Measurements from ENCODE around the gene POLR3A. TPM values are rescaled to one million over a fixed set of nuclear protein-coding genes. Genes with fewer than 3 reads are reported as not detected.

Gene POLR3A
- total and polyA plus RNA-seq, 2 of the 13 experiments (the other 11 are each of a cell fraction or from before 2014, with no cell fraction given): 13.6 to 19.2 TPM

- peak; percentile 63 to 74; a peak in 2 of 4 replicates for TF ChIP-seq HMGXB4 (CRISPR knock-in tag; IDR thresholded peaks at IDR 0.05; ENCODE audit: borderline replicate concordance in 1 of 2, low read depth in 1 of 2)
- peak; percentile 92 for TF ChIP-seq ARID4A (CRISPR knock-in tag; IDR thresholded peaks at IDR 0.05; ENCODE audit: borderline replicate concordance)
- 0 out of 2 replicates have a peak, but pooled peaks have one; percentile 64 for TF ChIP-seq CHD4 (IDR thresholded peaks at IDR 0.05; ENCODE audit: borderline replicate concordance, low read length)
- 0 out of 2 replicates have a peak, but pooled peaks have one; percentile 47 for TF ChIP-seq ZNF230 (CRISPR knock-in tag; IDR thresholded peaks at IDR 0.05)
- TF ChIP-seq IRX3 (CRISPR knock-in tag; IDR thresholded peaks at IDR 0.05; ENCODE audit: borderline replicate concordance, low read depth): no peak
- TF ChIP-seq YY1 (IDR thresholded peaks at IDR 0.05; ENCODE audit: insufficient read depth, insufficient replicate concordance, low read depth, low read length): peak; percentile 22
- no peak for TF ChIP-seq MBNL3 (CRISPR knock-in tag; conservative IDR thresholded peaks at IDR 0.05)
- peak; percentile 62; the same call in 1 of the 2 replicates for TF ChIP-seq HIVEP1 (CRISPR knock-in tag; IDR thresholded peaks at IDR 0.05)
- peak; percentile 59 for TF ChIP-seq ZNF407 (CRISPR knock-in tag; IDR thresholded peaks at IDR 0.05; ENCODE audit: not compliant biosample characterization)
- TF ChIP-seq GATAD2A (CRISPR knock-in tag; IDR thresholded peaks at IDR 0.05): 0 out of 2 replicates have a peak, but pooled peaks have one; percentile 26
- TF ChIP-seq POLR2AphosphoS5 (IDR thresholded peaks at IDR 0.05; ENCODE audit: low read depth, low read length): peak; percentile 84
- TF ChIP-seq ZFP82 (CRISPR knock-in tag; IDR thresholded peaks at IDR 0.05; ENCODE audit: borderline replicate concordance): no peak
Measured at GRCh38 chr10:78029269-78030226, at the start of gene POLR3A (continued).
